Muscle of back (tissue), 11 donors: Measurements from ENCODE around the gene OLAH. TPM values are rescaled to one million over a fixed set of nuclear protein-coding genes. Genes with fewer than 3 reads are reported as not detected.
A peak's percentile ranks its signal among the peaks of the same experiment; 100 is the strongest.

Experiments used
- DNase-seq, 3 donors: peaks; one replicate each; pipeline versions ENCODE4 v3.0.0 to v3.0.0-alpha.2; 2013
- polyA plus RNA-seq, 10 donors: library from polyadenylated mRNA; unstranded; fragments of 120-200 nt; gene quantifications; one replicate each; pipeline ENCODE4 v1.2.1, GENCODE V29; 2013; ENCODE audit not compliant: insufficient read length in 10 of 10

Gene OLAH
- polyA plus RNA-seq, 10 donors = 0.12 to 0.21 (median 0.16) TPM; not detected in 7

DNA sequence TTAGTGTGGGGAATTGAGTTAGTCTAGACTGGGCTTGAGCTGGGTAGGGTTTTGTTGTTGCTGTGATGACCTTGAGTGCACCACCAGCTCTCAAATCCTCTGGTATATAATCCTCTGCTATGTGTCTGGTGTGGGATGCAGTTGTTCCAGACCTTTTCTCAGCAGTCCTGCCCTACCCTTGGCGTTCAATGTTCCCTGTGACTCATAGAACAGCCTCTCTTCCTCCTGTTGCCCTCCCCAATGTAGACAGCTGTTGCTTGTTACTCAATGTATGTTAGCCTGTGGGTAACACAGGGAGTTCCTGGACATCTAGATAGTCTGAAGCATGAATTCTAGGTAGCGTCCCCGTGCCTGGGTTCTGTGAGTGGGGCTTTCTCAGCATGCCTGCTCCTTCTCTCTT, 25.1 kb downstream of the OLAH start:
- DNase-seq = peak in 2 of 3 donors; percentile 21 to 31

DNA sequence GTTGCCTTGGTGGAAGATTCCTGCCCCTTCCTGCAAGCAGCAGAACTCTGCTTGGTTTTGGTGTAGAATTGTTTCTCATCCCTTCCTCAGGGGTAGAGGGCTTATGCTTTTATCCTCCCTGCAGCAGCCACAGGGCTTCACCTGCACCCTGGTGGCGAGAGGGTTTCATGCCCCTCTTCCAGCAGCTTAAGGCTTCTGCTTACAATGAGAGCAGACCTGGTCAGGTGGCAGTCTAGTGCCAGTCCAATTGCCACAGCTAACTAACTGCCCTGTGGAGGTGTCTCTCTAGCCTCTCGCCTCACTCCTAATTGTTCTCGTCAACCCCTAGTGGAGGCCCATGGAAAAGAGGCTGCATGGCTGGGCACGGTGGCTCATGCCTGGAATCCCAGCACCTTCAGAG, 25.5 kb downstream of the OLAH start:
- DNase-seq = no peak

DNA sequence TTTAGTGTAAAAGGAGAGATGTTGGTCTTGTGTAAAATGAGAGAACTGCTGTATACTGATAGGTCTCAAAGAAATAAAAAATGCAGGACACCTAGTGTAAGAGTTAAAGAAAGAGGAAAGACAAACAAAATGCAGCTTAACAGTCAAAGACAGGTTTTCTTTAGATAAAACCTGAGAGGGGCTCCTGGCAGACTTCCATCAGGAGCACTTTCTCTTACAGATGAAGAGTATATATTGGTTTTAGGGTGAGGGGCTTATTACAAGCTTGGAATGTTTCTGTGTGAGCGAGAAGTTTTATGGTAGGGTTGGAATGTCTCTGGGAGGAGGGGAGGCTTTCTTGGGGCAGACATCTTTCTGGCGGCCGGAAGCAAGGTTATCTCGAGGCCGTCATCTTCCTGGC, 28.6 kb downstream of the OLAH start:
- DNase-seq = no peak

DNA sequence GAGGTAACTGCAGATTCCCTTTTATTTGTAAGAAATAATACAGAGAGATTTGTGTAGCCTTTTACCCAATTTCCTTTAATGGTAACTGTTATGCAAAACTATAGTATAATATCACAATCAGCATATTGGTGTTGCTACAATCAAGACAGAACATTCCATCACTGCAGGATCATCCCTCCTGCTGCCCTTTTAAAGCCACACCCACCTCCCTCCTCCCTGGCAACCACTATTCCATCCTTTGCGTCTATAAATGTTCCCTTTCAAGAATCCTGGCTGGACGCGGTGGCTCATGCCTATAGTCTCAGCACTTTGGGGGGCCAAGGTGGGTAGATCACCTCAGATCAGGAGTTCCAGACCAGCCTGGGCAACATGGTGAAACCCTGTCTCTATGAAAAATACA, 31.7 kb downstream of the OLAH start:
- no peak for DNase-seq

DNA sequence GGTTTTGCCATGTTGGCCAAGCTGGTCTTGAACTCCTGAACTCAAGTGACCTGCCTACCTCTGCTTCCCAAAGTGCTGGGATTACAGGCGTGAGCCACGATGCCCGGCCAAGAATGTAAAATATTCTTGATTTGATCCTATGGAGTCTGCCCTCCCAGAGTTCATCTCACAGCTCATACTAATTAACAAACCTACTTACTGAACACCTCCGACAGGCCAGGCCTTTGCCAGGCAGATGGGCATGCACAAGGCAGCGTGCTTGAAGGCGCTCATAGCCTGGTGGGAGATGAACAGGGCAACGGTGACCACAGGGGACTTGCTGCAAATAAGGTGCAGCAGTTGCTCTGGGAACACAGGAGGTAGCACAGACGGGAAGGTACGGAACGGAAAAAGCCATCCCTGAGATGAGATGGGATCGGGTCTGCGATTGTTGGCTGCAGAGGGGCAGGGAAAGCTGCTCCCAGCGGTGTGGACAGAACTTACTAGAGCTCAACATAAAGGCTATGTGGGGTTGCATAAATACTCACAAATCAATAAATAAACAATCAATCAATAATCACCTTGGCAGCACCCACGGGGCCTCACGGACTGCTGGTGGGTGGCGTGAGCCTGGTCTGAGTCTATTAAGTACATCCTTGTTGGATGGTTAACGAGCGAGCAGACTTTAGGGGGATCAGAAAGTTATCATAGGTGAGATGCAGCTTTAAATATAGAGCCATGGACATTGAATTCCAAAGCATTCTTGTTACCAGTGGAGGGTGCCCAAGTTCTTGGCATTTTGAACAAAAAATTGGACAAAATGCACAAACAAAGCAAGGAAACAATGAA, 40.1 kb downstream of the OLAH start:
- no peak for DNase-seq

DNA sequence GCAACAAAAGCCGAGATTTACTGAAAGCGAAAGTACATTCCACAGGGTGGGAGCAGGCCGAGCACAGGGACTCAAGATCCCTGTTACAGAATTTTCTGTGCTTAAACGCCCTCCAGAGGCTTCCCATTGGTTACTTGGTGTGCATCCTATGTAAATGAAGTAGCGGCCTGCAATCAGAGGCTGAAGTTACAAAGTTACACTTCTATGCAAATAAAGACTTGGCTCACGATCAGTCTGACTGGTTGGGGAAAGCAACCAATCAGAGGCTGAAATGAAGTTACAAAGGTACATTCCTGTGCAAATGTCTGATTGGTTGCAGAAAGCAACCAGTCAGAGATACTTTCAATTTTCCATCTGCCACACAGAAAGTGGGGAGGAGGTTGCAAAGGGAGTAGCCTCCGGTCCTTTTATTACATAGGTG, 40.8 kb downstream of the OLAH start:
- DNase-seq = peak; percentile 73 to 91 (median 84)

DNA sequence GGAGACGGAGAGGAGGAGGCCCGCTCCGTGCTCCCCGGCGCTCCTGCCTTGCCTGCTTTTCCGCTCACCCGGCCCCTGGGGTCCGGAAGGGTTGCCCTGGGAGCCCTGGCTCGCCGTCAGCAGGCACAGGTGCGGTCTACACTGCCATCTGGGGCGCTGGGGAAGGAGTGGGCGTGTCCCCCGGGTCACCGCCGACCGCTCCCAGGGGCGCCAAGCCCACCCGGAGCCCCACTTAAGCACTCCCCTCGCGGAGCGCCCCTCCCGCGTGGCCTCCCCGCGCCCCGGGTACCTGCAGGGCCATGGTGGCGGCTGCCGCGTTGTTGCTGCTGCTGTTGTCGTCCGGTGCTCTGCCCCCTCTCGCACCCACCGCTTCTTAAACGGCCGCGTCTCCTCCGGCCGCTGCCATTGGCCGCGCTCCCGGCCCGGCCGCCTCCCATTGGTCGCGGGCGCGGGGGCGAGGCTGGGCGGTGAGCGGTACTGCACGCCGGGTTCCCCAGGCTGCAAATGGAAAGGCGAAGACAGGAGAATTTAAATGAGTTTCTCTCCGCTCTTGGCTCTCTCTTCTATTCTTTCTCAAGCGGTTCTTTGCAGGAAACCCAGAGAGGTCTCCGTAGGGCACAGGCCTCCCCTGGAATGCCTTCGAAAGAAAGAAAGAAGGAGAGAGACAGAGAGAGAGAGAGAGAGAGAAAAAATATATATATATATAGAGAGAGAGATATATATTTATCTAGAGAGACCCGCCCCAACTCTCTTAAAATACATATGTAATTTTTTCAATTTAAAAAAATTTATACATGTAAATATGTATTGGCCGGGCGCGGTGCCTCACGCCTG, 44.9 kb downstream of the OLAH start, which contains the start of gene ACBD7:
Gene ACBD7, minus strand, starts transcription at position 349 of the 834 bp plus-strand sequence. Its CDS starts 48 bp downstream, at position 301.
- peak; percentile 62 to 93 (median 86) for DNase-seq

DNA sequence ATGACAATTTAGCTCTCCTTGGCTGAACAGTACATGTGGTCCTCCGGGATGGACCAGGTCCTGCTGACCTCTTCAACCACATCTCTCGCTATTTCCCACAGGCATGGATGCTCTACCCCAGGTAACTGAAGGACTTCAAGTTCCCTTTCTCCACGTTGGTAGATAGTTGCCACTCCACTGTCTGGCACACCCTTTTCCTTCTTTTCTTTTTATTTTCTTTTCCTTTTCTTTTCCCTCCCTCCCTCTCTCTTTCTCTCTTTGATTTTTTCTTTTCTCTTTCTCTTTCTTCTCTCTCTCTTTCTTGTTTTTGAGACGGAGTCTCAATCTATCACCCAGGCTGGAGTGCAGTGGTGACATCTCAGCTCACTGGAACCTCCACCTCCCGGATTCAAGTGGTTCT, 47.7 kb downstream of the OLAH start:
- no peak for DNase-seq

DNA sequence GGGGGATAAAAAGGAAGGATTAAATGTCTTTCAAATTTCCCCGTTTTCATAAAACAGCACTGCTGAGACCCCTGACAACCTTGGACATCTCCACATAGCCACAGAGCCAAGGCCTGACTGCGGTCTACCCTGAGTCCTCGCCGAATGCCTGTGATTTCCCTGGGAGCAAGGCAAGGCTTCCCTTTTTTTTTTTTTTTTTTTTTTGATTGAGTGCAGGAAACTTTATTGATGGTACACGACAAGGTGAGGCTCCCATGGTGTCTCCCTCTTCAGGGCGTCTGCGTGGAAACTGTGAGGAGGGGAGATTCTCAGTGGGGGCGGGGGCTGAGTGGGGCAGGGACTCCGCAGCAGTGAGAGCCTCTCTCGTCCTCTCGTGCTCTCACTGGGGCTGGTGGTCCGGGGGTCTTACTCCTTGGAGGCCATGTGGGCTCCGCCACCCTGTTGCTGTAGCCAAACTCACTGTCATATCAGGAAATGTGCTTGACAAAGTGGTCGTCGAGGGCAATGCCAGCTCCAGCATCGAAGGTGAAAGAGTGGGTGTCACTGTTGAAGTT, 49.2 kb downstream of the OLAH start:
- no peak for DNase-seq

DNA sequence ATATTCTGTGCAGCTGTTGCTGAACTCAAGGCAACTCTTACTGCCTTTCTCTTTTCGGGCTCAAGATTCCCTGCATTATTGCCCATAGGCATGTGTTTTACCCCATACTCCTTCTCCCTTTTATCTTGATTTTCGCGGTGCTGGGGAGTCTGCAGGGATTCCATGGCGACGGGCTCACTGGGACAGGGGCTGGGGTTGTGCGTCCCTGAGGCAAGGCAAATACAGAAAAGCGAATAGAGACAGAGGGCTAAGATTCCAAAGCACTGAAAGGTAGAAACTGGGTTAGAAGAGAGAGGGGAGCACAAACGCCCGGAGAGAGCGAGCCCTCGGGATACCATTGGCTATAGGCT, 52.9 kb downstream of the OLAH start:
- DNase-seq = no peak

DNA sequence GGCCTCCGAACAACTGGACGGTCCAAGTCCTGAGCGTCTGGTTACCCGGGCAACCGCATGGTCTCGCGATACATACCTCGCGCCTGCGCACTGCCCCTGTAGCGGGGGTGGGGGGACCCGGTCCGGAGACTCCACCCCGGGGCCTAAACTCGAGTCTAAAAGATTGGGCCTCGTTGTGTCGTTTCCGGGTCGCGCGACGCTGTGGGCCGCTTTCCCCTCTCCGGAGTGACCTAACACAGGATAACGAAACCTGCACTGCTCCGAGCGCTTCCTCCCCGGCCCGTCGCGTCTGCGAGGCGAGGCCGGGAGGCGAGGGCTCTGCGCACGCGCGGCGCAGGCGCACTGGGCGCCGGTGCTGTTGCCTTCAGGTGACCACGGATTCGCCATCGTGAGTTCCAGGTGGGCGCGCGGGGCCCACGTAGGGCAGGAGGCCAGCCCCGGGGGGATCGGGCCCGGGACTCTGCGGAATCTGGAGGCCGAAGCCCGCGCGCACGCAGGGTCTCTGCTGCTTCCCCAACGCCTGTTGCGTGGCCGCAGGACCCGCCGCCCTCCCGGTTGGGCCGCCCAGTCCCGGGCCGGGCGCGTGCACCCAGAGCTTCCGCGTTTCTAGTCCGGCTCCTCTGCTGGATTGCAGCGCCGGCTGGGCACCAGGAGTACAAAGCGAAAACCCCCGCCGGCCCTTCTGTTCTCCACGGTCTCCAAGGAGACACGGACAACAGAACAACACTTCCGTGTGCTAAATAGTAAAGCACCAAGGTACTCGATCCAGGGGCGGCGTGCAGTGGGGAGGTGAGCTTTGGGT, 53.5 kb downstream of the OLAH start, which contains the start of gene RPP38:
Gene RPP38, plus strand, starts transcription at position 345 of the 802 bp plus-strand sequence. CDS start 5,960 bp downstream, outside the sequence.
- DNase-seq = peak; percentile 95 to 99 (median 96)

DNA sequence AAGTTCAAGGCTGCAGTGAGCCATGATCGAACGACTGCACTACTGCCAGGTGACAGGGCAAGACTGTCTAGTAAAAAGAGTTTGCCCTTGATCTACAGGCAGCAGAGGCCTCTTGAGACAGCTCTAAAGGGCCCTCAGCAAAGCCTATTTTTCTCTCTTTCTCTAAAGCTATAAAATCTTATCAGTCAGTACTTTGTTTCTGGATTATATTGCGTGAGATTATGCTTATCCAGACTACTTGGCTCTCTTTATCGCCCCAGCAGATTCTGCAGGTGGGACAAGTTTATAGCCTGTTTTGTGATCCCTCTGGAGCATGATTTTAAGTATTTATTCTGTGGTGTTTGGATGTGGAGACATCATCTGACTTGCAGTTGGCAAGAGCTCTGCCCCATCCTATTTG, 56.1 kb downstream of the OLAH start:
- no peak for DNase-seq

DNA sequence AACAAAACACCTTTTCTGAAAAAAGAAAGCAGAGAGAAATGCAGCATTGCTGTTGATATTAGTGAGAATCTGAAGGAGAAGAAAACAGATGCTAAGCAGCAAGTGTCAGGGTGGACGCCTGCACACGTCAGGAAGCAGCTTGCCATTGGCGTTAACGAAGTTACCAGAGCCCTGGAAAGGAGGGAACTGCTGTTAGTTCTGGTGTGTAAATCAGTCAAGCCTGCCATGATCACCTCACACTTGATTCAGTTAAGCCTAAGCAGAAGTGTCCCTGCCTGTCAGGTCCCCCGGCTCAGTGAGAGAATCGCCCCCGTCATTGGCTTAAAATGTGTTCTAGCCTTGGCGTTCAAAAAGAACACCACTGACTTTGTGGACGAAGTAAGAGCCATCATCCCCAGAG, 59.8 kb downstream of the OLAH start:
- DNase-seq = no peak

DNA sequence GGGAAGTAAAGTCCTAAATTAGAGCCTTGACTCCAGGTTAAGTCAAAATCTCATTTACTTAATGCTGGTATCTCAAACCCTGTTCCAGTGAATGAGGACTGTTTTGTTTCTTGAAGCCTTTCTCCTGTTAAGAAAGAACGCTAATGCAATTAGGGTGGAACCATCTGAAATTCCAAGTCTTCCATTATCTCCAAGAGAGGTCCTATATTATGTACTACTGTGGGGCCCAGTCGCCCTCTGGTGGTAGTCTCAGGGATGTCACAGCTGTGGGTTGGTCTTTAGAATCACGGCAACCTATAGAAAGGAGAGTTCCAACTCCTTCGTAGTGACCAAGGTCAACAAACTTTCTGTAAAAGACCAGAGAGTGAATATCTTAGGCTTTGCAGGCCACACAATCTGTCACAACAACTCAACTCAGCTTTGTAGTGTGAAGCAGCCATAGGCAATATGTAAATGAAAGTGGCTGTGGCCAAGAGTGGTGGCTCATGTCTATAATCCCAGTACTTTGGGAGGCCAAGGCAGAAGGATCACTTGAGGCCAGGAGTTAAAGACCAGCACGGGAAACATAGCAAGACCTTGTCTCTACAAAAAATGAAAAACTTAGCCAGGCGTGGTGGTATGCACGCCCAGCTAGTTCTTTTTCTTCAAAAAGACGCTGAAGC, 62.7 kb downstream of the OLAH start:
- DNase-seq = peak; percentile 58 to 82 (median 66)

DNA sequence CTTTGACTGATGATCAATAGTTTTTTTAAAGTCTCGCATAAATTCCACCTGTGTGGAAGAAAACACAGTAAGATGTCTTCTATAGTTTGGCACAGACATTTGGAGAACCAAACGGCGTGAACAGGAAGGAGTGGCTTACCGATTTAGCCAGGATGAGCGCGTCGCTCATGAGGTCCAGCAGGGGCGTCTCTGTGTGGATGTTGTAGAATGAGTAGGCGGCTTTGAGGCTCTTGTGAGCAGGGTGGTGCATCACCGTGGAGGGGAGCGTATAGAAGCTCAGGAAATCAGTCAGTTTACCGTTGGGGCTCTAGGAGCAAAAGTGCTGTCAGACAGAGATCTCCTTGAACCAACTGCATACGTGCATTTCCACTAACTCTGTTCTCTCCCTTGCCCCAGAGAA, 68.9 kb downstream of the OLAH start:
- no peak for DNase-seq

DNA sequence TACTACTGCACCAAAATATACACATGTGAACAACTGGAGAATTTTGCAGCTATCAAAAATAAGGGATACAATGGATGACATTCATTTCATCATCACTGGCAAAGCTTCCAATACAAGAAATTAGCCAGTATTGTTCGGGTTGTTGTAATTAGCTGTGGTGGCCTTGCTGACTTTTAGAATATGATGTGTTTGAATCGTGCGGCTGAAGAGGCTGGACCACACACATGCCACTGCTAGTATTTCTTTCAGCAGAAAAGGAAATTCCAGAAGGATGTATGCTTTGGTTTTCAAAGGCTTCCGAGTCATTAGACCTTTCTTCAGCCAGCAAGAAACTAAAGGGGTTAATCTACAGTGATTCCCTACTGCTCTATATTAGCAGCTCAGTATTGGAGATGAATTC, 70.0 kb downstream of the OLAH start:
- no peak for DNase-seq

DNA sequence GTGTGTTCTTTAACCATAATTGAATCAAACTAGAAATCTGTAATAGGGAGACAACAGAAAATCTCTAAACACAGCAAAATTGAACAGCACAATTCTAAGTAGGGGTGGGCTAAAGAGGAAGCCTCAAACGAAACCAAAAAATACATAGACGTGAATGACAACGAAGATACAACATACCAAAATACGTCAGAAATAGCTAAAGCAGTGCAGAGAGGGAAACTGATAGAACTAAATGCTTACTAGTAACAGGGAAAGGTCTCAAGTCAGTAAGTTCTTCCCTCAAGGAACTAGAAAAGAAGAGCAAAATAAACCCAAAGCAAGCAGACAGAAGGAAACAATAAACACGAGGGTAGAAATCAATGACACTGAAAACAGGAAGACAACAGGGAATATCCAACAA, 72.5 kb downstream of the OLAH start:
- DNase-seq = no peak

DNA sequence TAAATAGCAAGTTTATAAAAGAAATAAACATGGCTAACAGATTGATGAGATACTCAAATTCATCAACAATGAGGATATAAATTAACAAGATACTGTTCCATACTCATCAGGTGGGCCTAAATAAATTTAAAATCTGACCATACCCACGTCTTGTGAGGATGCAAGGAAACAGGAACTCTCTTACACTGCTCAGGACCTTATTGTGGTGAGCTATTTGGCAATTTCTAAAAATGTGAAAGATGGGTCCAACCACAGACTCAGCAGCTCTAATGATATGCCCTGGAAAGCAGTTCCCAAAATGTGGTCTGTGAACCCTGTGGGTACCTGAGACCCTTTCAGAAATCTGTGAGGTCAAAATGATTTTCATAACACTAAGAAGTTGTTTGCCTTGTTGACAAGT, 74.9 kb downstream of the OLAH start:
- no peak for DNase-seq

DNA sequence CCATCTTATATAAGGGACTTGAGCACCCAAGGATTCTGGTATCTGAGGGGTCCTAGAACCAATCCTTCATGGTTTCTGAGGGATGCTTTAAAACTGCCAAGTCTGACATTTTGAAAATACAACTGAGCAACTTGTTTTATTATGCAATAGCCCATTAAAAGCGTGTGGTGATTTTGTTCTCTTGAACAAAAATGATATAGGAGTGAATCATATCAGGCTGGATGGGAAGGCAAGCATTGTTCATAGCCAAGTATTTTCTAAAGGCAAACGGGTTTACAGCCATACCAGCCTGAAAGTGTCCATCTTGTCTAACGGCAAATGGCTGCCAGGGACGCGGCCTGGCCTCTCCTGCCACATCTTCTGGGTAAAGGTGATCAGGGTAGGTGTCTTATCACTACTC, 76.8 kb downstream of the OLAH start:
- DNase-seq = no peak

DNA sequence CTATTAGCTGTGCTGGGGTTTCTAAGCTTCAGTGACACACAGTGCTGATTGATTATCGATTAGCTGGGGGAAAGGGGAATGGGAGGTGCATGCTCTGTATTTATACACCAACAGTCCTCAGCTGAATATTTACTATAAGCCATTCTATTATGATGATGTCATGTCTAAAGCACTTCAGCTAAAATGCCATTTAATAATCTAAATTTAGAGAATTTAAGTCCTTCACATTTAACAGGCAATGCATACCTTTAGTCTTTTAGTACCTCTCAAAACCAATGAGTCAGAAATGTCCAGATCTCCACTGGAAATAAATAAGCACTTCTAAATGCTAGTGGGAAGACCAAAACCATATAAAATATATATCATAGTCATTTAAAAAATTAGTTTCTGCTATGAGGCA, 78.0 kb downstream of the OLAH start:
- DNase-seq = no peak

DNA sequence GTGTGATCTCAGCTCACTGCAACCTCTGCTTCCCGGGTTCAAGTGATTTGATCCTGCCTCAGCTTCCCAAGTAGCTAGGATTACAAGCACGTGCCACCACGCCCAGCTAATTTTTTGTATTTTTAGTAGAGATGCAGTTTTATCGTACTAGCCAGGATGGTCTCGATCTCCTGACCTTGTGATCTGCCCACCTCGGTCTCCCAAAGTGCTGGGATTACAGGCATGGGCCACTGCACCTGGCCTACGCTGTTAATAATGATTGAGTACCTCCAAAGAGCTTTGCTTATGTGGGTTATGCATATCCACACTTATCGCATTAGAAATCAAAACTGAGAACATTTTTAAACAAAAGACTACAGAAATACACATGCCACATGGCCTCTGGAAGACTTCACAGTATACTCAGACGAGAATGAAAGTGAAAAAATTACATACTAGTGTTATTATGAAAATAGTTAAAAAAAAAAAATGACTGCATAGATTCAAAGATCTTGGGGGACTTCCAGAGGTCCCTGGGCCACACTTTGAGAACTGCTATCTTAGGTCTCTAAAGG, 78.8 kb downstream of the OLAH start:
- DNase-seq = no peak
